A204.1 (cell line): ENCODE data around the gene NBEAL2.

Experiments used
- FAIRE-seq: peaks from 2 replicates; lab custom pipeline; 2012; peaks lifted over from hg19 to GRCh38; lab: Jason Lieb, UNC

The NBEAL2 gene

DNA sequence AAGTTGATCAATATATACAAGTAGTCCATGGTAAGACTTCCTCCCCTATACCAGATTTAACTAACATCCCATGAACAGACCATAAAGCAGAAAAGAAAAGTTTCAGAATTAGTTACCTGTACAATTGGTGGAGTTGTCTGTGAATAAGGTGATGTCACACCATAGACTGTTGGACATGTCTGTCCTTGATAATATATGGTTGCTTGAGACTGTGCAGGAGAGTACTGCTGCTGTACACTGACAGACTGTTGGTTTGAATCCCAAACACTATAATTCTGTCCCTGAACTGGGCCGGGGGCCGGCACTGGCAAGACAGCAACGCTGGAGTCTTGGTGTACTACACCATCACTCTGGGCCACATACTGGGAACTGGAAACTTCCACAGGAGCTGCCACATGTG, 77.2 kb downstream of the NBEAL2 start:
- no peak for FAIRE-seq

DNA sequence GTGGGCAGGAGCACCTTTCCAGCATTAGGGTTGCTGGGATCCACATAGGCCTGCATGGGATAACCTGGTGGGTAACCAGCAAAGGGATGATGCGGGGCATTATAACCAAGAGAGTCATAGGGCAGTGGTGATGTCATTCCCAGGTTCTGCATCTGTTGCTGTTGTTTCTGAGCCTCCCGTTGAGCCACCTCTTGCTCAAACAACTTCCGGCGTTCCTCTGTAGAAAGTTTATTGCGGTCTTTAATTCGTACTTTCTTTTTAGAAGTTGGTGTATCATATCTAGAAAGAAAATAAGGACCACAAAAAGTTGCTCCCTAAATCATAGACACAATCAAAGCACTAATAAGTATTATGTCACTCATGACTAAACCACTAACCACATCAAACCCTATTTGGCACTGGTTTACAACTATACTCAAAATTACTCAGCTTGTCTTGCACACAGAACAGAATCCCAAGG, 77.8 kb downstream of the NBEAL2 start:
- no peak for FAIRE-seq
